A673 (cell line): ENCODE measurements around the gene MAP3K7CL. TPM values are rescaled to one million over a fixed set of nuclear protein-coding genes. Genes with fewer than 3 reads are reported as not detected.

Experiments used
- BruUV-seq: library from RNA; stranded (reverse); fragments of 400-500 nt; replicated peaks from 2 replicates; lab custom pipeline; 2021; lab: Mats Ljungman, UMichigan
- CTCF ChIA-PET: fragments of 300-600 bp; sonication (Branson Sonifier 250); formaldehyde crosslinking; loops from one replicate; lab custom pipeline; 2022; ENCODE audit warnings: antibody characterized with exemption; lab: Charles Lee
- POLR2A ChIA-PET: fragments of 300-600 bp; sonication (Branson Sonifier 250); formaldehyde crosslinking; loops from one replicate; lab custom pipeline; 2022; ENCODE audit warnings: antibody characterized with exemption; ENCODE audit not compliant: low non-redundant PET; lab: Charles Lee
- DNase-seq: peaks from one replicate; pipeline ENCODE4 v3.0.0-alpha.2; 2015; ENCODE audit warnings: low spot score
- H3K27ac ChIP-seq: fragments of 200-600 bp; sonication (generic); 2 replicates; pipeline ENCODE4 v1.5.1; 2016; ENCODE audit warnings: mixed run types, low read depth, mild to moderate bottlenecking, mixed read lengths, antibody characterized with exemption, low read length; ENCODE audit not compliant: poor library complexity, severe bottlenecking
- H3K27me3 ChIP-seq: fragments of 200-600 bp; sonication (generic); replicated peaks from 2 replicates; pipeline ENCODE4 v1.6.1; 2017; ENCODE audit warnings: mixed run types, low read depth, mild to moderate bottlenecking, mixed read lengths, antibody characterized with exemption, low read length; ENCODE audit not compliant: insufficient read depth, poor library complexity
- H3K36me3 ChIP-seq: fragments of 200-600 bp; sonication (generic); 2 replicates; pipeline ENCODE4 v1.6.1; 2016; ENCODE audit warnings: mixed run types, mild to moderate bottlenecking, mixed read lengths, antibody characterized with exemption, low read length; ENCODE audit not compliant: insufficient read depth, poor library complexity, severe bottlenecking
- H3K4me1 ChIP-seq: fragments of 200-600 bp; sonication (generic); 2 replicates; pipeline ENCODE4 v1.6.1; 2017; ENCODE audit warnings: mixed run types, mild to moderate bottlenecking, mixed read lengths, antibody characterized with exemption, low read length; ENCODE audit not compliant: insufficient read depth, poor library complexity, severe bottlenecking
- H3K4me3 ChIP-seq: fragments of 200-600 bp; sonication (generic); 2 replicates; pipeline ENCODE4 v1.5.1; 2016; ENCODE audit warnings: low read depth, mixed run types, mild to moderate bottlenecking, mixed read lengths, low read length; ENCODE audit not compliant: poor library complexity, severe bottlenecking
- H3K9me3 ChIP-seq: fragments of 200-600 bp; sonication (generic); 2 replicates; pipeline ENCODE4 v1.6.1; 2016; ENCODE audit warnings: mixed run types, low read depth, mild to moderate bottlenecking, mixed read lengths, antibody characterized with exemption, low read length; ENCODE audit not compliant: poor library complexity, severe bottlenecking
- EZH2 ChIP-seq: fragments of 200-600 bp; sonication (generic); IDR thresholded peaks from 2 replicates; pipeline ENCODE4 v1.6.1; 2017; ENCODE audit warnings: borderline replicate concordance, low read depth, mild to moderate bottlenecking, mixed read lengths, antibody characterized with exemption, low read length; ENCODE audit not compliant: poor library complexity, severe bottlenecking
- intact Hi-C: fragments of 100-400 bp; cut with micrococcal nuclease; formaldehyde crosslinking; loops from one replicate; pipeline ENCODE4 v1.10.0; 2022; ENCODE audit not compliant: unreplicated experiment
- total RNA-seq: library from RNA; stranded (reverse); gene quantifications from 2 replicates; pipeline ENCODE4 v1.2.3, GENCODE V29; 2021
- TF ChIP-seq, protein P1 (sequence below): fragments of 300-800, 200-600 bp; sonication (generic); conservative IDR thresholded peaks from 2 replicates; pipeline ENCODE4 v1.5.1; 2017; ENCODE audit warnings: low read depth, mild to moderate bottlenecking, antibody characterized with exemption, low read length, moderate library complexity, mixed read lengths

Gene MAP3K7CL
- total RNA-seq, 1 experiment from 2014 or later = 2.2 TPM

DNA sequence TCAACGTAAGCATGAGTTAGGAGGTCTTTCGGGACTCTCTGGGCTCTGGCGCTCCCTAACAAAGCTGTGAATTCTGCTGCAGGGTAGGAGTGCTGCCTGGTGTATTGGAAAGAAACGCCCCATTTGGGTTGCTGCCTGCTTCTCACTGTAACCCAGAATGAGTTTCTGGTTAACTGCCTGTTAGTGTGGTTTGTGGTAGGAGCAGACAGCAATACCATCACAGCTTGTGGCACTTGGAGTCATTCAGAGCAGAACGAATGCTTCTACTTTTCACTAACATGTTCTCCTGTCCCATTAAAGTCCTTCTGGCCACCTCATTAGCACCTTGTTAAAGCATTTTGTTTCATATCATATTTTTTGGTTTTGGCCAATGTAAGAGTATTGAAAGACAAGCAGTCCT lies 18.1 kb downstream of the MAP3K7CL start:
- DNase-seq = no peak
- BruUV-seq = no TSS peak
- no peak for TF ChIP-seq EZH2
- TF ChIP-seq, protein P1, sequence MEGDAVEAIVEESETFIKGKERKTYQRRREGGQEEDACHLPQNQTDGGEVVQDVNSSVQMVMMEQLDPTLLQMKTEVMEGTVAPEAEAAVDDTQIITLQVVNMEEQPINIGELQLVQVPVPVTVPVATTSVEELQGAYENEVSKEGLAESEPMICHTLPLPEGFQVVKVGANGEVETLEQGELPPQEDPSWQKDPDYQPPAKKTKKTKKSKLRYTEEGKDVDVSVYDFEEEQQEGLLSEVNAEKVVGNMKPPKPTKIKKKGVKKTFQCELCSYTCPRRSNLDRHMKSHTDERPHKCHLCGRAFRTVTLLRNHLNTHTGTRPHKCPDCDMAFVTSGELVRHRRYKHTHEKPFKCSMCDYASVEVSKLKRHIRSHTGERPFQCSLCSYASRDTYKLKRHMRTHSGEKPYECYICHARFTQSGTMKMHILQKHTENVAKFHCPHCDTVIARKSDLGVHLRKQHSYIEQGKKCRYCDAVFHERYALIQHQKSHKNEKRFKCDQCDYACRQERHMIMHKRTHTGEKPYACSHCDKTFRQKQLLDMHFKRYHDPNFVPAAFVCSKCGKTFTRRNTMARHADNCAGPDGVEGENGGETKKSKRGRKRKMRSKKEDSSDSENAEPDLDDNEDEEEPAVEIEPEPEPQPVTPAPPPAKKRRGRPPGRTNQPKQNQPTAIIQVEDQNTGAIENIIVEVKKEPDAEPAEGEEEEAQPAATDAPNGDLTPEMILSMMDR = no peak
- H3K27ac ChIP-seq = peak overlapping the region; percentile 14
- intact Hi-C loops = no loop called here
- H3K4me3 ChIP-seq = no peak overlapping the region
- H3K36me3 ChIP-seq = no peaks in the 10 kb centered on the region
- ChIA-PET POLR2A (no interaction called here), CTCF (no interaction called here)
- no peaks in the 10 kb centered on the region for H3K9me3 ChIP-seq
- no peaks in the 10 kb centered on the region for H3K27me3 ChIP-seq
- peaks cover 54% of the 10 kb centered on the region for H3K4me1 ChIP-seq

DNA sequence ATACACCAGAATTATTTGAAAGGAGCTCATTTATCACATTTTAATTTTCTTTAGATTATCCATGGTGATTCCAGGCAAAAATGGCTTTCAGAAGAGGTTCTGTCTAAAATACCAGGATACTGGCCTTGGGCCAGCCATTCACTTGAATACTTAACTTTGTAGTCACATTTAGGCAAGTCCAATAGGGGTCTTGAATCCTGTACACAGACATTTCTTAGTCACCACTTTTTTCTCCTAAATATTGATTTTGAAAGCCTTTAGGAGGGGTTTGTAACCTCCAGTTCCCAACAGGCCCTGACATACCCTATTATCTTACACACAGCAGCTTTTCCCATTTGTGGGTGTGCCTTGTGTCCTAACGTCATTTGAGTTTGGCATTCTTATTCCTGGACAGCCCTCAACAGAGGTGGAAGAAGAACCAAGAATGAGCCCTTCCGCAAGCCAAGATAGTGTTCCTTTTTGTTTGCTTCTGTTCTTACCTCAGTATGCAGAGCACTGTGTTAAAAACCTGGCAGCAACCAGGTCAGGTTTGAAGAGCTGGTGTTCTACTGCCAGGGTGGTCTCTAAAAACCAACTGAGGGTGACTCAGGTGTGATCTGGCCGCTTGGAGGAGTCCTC lies 19.5 kb downstream of the MAP3K7CL start:
- H3K4me3 ChIP-seq = no peak overlapping the region
- no peaks in the 10 kb centered on the region for H3K36me3 ChIP-seq
- ChIA-PET POLR2A (no interaction called here), CTCF (no interaction called here)
- BruUV-seq = no TSS peak
- H3K9me3 ChIP-seq = no peaks in the 10 kb centered on the region
- no peak overlapping the region for H3K27ac ChIP-seq
- H3K4me1 ChIP-seq = peaks cover 41% of the 10 kb centered on the region
- no peaks in the 10 kb centered on the region for H3K27me3 ChIP-seq
- intact Hi-C loops = no loop called here
- no peak for TF ChIP-seq EZH2
- TF ChIP-seq, protein P1 = no peak
- DNase-seq = no peak

DNA sequence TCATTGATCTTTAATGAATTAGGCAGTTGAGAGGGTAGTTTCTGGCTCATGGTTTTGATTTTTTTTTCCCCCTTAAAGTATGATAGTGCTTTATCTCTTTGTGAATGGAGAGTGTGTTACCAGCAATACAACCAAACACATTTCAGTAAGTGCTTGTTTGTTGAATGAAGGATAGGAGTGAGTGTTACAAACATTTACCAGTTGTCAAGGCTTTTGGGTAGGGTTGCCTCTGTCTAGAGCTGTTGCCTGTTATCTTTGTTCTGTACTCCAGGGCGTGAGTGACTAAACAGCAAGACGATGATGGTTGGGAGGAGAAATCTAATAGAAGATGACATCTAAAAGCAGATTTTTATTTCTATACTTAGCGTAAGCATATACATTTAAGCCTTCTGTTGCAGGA lies 21.5 kb downstream of the MAP3K7CL start:
- TF ChIP-seq, protein P1 = no peak
- no peaks in the 10 kb centered on the region for H3K9me3 ChIP-seq
- ChIA-PET POLR2A (no interaction called here), CTCF (no interaction called here)
- no peak overlapping the region for H3K4me3 ChIP-seq
- H3K36me3 ChIP-seq = no peaks in the 10 kb centered on the region
- no peak overlapping the region for H3K27ac ChIP-seq
- no peak for DNase-seq
- H3K4me1 ChIP-seq = peaks cover 25% of the 10 kb centered on the region
- no TSS peak for BruUV-seq
- intact Hi-C loops = no loop called here
- no peaks in the 10 kb centered on the region for H3K27me3 ChIP-seq
